Colonic mucosa (tissue), 4 donors: ENCODE data around the gene HMMR. TPM values are rescaled to one million over a fixed set of nuclear protein-coding genes. Genes with fewer than 3 reads are reported as not detected.
A peak's percentile ranks its signal among the peaks of the same experiment; 100 is the strongest.

Source experiments
- DNase-seq: peaks from one replicate; pipeline ENCODE4 v3.0.0-alpha.2; 2020
- H3K27ac ChIP-seq: fragments of 200-600 bp; one replicate; pipeline ENCODE4 v1.8.0; 2021
- H3K27me3 ChIP-seq: fragments of 200-600 bp; one replicate; pipeline ENCODE4 v1.8.0; 2021
- H3K36me3 ChIP-seq: fragments of 200-600 bp; one replicate; pipeline ENCODE4 v1.8.0; 2021
- H3K4me1 ChIP-seq: fragments of 200-600 bp; one replicate; pipeline ENCODE4 v1.8.0; 2021; ENCODE audit warnings: mild to moderate bottlenecking
- H3K4me3 ChIP-seq: fragments of 200-600 bp; one replicate; pipeline ENCODE4 v1.8.0; 2021
- H3K9ac ChIP-seq, 2 donors: one replicate each; pipeline ENCODE4 v1.7.0; 2013; ENCODE audit warnings: control low read depth in 2 of 2, low read depth in 2 of 2, low read length in 2 of 2
- H3K9me3 ChIP-seq: fragments of 200-600 bp; one replicate; pipeline ENCODE4 v1.8.0; 2021
- intact Hi-C: fragments of 100-400 bp; cut with DNase I; formaldehyde crosslinking; loops from one replicate; pipeline ENCODE4 v1.14.1; 2022
- total RNA-seq, 2 donors: library from RNA; stranded (reverse); fragmentation: NEBNext Ultra II Directional in 1 of 2; extraction: Animal tissue kit (Norgen Biotek cat#: 25700) in 1 of 2; gene quantifications; one replicate each; pipeline ENCODE4 v1.2.1, GENCODE V29; 2021
- TF ChIP-seq, protein P1 (sequence below): fragments of 200-600 bp; IDR thresholded peaks from one replicate; pipeline ENCODE4 v1.8.0; 2022; ENCODE audit warnings: antibody characterized with exemption, mild to moderate bottlenecking
- donor health status: healthy.
- donor health status: DM: no; HTN: no; CAD: no.
- donor health status: DM: no; HTN: no; CAD: no.

The HMMR gene
- total RNA-seq, 2 donors from 2014 or later = 10.6 to 44.5 TPM

DNA sequence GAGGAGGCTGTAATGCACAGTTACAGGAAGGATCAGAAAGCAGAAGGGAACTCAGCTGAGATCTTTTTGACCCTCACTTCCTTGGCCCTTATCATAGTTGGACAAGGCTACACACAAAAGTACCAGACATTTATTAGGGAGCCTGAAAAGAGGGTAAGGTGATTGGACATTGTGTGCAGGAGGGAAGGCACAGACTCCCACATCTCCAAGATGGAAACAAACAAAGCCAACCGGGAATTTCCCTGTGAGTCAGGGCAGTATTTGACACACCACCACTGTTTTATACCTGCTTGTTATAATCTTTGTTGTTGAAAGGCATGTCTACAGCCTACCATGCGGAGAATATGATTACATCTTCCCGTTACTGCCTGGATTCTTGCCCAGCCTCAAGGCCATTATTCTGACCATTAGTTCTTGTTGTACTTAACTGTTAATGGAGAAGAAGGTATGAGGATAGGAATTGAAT lies 26.0 kb upstream of the HMMR start:
- Histone ChIP-seq H3K27ac (peak overlapping the region; percentile 35), H3K4me3 (no peak overlapping the region), H3K27me3 (no peaks in the 10 kb centered on the region), H3K4me1 (no peaks in the 10 kb centered on the region), H3K9ac (no peak overlapping the region), H3K36me3 (no peaks in the 10 kb centered on the region), H3K9me3 (no peaks in the 10 kb centered on the region)
- peak; percentile 69 for DNase-seq
- intact Hi-C loops = no loop called here
- TF ChIP-seq, protein P1, sequence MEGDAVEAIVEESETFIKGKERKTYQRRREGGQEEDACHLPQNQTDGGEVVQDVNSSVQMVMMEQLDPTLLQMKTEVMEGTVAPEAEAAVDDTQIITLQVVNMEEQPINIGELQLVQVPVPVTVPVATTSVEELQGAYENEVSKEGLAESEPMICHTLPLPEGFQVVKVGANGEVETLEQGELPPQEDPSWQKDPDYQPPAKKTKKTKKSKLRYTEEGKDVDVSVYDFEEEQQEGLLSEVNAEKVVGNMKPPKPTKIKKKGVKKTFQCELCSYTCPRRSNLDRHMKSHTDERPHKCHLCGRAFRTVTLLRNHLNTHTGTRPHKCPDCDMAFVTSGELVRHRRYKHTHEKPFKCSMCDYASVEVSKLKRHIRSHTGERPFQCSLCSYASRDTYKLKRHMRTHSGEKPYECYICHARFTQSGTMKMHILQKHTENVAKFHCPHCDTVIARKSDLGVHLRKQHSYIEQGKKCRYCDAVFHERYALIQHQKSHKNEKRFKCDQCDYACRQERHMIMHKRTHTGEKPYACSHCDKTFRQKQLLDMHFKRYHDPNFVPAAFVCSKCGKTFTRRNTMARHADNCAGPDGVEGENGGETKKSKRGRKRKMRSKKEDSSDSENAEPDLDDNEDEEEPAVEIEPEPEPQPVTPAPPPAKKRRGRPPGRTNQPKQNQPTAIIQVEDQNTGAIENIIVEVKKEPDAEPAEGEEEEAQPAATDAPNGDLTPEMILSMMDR = no peak

DNA sequence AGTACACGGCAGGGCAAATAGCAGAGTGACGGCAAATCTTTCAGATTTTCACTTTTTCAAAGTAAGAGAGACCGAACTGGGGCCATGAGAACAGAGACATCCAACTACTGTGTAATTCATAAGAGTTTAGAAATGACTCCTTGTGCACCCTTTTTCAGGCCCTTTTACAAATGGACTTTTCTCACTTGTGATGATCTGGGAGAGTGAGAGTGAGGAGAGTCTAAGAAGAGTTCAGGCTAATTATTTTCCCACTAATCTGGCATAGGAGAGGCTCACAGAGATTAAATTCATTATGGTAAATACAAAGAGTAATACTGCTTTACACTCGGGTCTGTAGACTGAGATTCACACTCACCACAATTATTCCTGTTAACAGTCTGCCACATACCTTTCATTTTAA lies 23.9 kb upstream of the HMMR start:
- TF ChIP-seq, protein P1 = no peak
- H3K4me1 ChIP-seq = peaks cover 5% of the 10 kb centered on the region
- no peaks in the 10 kb centered on the region for H3K27me3 ChIP-seq
- H3K27ac ChIP-seq = peak overlapping the region; percentile 86
- H3K9me3 ChIP-seq = no peaks in the 10 kb centered on the region
- H3K4me3 ChIP-seq = no peak overlapping the region
- no peak for DNase-seq
- H3K9ac ChIP-seq = peak overlapping the region in 1 of 2 donors; percentile 98
- intact Hi-C loops = no loop called here
- no peaks in the 10 kb centered on the region for H3K36me3 ChIP-seq

DNA sequence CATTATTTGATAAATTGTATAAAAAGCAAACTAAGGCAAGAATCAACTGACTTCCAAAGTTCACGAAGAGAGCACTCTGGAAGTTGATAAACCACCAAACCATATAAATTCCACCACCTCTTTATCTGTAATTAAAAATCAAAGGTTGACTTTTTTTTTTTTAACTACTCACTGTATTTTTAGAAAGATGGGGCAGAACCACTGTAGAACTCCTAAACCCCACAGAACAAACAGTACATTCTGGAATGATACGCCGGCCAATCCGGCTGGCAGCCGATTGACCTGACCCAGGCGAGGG lies 23.5 kb upstream of the HMMR start:
- Histone ChIP-seq H3K4me1 (peaks cover 5% of the 10 kb centered on the region), H3K9me3 (no peaks in the 10 kb centered on the region), H3K27me3 (no peaks in the 10 kb centered on the region), H3K27ac (peak overlapping the region; percentile 86), H3K9ac (peak overlapping the region in 1 of 2 donors; percentile 98), H3K36me3 (no peaks in the 10 kb centered on the region), H3K4me3 (peak overlapping the region; percentile 81)
- no peak for DNase-seq
- TF ChIP-seq, protein P1 = no peak
- intact Hi-C loops = no loop called here

DNA sequence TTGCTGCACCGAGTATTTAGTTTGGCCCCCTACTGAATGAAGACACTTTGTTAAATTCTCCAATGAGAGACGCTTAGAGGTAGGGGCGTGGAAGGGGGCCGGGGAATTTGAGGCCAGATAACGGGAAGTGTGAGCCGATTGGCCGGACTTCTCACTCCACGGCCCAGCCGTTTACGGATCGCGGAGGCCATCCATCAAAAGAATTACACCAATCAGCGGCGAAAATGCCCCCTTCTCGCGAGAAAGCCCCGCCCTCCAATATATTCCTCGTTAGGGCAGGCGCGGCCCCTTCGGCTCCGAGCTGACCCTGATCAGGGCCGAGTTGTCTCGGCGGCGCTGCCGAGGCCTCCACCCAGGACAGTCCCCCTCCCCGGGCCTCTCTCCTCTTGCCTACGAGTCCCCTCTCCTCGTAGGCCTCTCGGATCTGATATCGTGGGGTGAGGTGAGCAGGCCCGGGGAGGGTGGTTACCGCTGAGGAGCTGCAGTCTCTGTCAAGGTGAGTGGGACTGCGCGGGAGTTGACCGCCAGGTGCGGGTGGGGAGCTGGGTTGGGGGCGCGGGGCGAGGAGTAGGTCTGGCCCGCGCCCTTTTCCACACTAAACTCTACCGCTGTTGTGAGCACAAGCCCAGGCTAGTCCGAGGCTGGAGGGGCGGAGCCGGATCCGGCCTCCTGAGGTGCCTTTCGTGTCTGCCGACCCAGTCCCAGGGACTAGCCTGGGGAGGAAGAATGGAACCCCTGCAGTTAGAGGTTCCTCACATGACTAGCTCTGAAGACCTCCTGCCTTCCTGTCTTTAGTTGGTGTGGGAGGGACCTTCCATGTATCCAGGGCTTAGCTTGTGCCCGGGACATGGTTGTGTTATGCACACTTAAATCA lies 22.9 kb upstream of the HMMR start, which contains the start of gene CCNG1:
Gene CCNG1, plus strand, starts transcription at position 287 of the 874 bp plus-strand sequence. CDS start 1,662 bp downstream, outside the sequence.
- Histone ChIP-seq H3K9me3 (no peaks in the 10 kb centered on the region), H3K4me1 (peaks cover 5% of the 10 kb centered on the region), H3K36me3 (no peaks in the 10 kb centered on the region), H3K4me3 (peak within 1 kb of the TSS; percentile 81), H3K27me3 (no peaks in the 10 kb centered on the region), H3K27ac (peak within 1 kb of the TSS; percentile 86), H3K9ac (peak within 1 kb of the TSS; percentile 80 to 98)
- DNase-seq = peak; percentile 97
- intact Hi-C loops = no loop called here
- TF ChIP-seq, protein P1 = no peak

DNA sequence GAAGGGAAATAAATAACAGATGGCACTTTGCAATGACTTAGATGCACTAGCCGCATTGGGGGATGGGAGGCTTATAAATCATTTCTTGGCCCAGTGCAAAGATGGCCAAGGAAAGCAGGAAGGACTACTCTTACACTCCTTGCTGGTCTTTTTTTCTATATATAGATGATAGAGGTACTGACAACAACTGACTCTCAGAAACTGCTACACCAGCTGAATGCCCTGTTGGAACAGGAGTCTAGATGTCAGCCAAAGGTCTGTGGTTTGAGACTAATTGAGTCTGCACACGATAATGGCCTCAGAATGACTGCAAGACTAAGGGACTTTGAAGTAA lies 21.4 kb upstream of the HMMR start:
- Histone ChIP-seq H3K36me3 (no peaks in the 10 kb centered on the region), H3K4me3 (peak overlapping the region; percentile 81), H3K9me3 (no peaks in the 10 kb centered on the region), H3K27ac (peak overlapping the region; percentile 86), H3K27me3 (no peaks in the 10 kb centered on the region), H3K4me1 (peaks cover 5% of the 10 kb centered on the region), H3K9ac (peak overlapping the region in 1 of 2 donors; percentile 98)
- intact Hi-C loops = no loop called here
- no peak for DNase-seq
- TF ChIP-seq, protein P1 = no peak
